ENCODE results near the gene GRID2.

Gene GRID2

DNA sequence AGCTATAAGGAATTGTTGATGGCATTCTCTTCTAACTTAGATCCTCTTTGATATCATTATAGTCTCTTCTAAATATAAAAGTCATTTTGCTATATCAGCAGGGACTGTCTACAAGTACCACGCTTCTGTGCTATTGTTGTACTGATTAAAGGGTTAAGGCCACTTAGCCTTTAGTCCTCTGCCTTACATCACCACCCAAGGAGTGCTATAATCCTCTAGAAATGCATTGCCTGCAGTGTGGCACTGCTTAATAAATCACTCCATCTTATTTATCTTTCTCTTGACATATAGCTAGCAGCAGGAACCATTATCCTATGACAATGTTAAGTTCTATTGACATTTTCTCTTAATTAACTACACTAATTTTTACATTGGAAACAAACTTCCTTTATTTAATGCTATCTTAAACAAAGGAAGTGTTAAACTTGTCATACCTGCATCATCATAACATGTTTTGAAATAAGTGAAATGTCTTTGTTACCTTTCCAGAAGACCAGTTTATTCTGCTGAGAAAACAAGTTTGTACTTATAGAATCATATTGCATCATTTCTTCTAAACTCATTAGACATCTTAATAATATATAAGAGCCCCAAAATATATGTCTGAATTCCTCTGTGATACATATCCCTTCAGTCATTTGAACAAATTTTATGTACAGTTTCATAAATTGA, 1163.9 kb downstream of the GRID2 start:
- ATAC-seq = no peak
- TF ChIP-seq OSR1 (CRISPR knock-in tag; IDR thresholded peaks at IDR 0.05) (no peak), ARNTL (CRISPR knock-in tag; IDR thresholded peaks at IDR 0.05; ENCODE audit: borderline replicate concordance, low read depth) (no peak), BACH2 (CRISPR knock-in tag; IDR thresholded peaks at IDR 0.05; ENCODE audit: borderline replicate concordance) (no peak), ZFP30 (CRISPR knock-in tag; IDR thresholded peaks at IDR 0.05) (no peak), ZC3H10 (CRISPR knock-in tag; IDR thresholded peaks at IDR 0.05) (no peak), ISL1 (CRISPR knock-in tag; IDR thresholded peaks at IDR 0.05) (no peak), SNAI2 (CRISPR knock-in tag; IDR thresholded peaks at IDR 0.05) (no peak), ZNF8 (CRISPR knock-in tag; IDR thresholded peaks at IDR 0.05) (no peak), PPARA (CRISPR knock-in tag; IDR thresholded peaks at IDR 0.05; ENCODE audit: borderline replicate concordance) (no peak), ZNF565 (CRISPR knock-in tag; conservative IDR thresholded peaks at IDR 0.05; ENCODE audit: low read depth) (no peak), TCF4 (CRISPR knock-in tag; IDR thresholded peaks at IDR 0.05; ENCODE audit: borderline replicate concordance) (no peak), CSDC2 (CRISPR knock-in tag; IDR thresholded peaks at IDR 0.05) (no peak), ESRRG (CRISPR knock-in tag; IDR thresholded peaks at IDR 0.05) (no peak), ZNF70 (CRISPR knock-in tag; IDR thresholded peaks at IDR 0.05) (no peak), RARB (CRISPR knock-in tag; IDR thresholded peaks at IDR 0.05) (no peak)
- TF ChIP-seq, protein P1, sequence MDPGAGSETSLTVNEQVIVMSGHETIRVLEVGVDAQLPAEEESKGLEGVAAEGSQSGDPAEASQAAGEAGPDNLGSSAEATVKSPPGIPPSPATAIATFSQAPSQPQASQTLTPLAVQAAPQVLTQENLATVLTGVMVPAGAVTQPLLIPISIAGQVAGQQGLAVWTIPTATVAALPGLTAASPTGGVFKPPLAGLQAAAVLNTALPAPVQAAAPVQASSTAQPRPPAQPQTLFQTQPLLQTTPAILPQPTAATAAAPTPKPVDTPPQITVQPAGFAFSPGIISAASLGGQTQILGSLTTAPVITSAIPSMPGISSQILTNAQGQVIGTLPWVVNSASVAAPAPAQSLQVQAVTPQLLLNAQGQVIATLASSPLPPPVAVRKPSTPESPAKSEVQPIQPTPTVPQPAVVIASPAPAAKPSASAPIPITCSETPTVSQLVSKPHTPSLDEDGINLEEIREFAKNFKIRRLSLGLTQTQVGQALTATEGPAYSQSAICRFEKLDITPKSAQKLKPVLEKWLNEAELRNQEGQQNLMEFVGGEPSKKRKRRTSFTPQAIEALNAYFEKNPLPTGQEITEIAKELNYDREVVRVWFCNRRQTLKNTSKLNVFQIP (CRISPR knock-in tag; IDR thresholded peaks at IDR 0.05; ENCODE audit: borderline replicate concordance, low read depth) = no peak
- TF ChIP-seq, protein P2, sequence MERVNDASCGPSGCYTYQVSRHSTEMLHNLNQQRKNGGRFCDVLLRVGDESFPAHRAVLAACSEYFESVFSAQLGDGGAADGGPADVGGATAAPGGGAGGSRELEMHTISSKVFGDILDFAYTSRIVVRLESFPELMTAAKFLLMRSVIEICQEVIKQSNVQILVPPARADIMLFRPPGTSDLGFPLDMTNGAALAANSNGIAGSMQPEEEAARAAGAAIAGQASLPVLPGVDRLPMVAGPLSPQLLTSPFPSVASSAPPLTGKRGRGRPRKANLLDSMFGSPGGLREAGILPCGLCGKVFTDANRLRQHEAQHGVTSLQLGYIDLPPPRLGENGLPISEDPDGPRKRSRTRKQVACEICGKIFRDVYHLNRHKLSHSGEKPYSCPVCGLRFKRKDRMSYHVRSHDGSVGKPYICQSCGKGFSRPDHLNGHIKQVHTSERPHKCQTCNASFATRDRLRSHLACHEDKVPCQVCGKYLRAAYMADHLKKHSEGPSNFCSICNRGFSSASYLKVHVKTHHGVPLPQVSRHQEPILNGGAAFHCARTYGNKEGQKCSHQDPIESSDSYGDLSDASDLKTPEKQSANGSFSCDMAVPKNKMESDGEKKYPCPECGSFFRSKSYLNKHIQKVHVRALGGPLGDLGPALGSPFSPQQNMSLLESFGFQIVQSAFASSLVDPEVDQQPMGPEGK (CRISPR knock-in tag; IDR thresholded peaks at IDR 0.05; ENCODE audit: borderline replicate concordance) = no peak
- TF ChIP-seq, protein P3, sequence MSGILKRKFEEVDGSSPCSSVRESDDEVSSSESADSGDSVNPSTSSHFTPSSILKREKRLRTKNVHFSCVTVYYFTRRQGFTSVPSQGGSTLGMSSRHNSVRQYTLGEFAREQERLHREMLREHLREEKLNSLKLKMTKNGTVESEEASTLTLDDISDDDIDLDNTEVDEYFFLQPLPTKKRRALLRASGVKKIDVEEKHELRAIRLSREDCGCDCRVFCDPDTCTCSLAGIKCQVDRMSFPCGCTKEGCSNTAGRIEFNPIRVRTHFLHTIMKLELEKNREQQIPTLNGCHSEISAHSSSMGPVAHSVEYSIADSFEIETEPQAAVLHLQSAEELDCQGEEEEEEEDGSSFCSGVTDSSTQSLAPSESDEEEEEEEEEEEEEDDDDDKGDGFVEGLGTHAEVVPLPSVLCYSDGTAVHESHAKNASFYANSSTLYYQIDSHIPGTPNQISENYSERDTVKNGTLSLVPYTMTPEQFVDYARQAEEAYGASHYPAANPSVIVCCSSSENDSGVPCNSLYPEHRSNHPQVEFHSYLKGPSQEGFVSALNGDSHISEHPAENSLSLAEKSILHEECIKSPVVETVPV (CRISPR knock-in tag; IDR thresholded peaks at IDR 0.05) = no peak
- TF ChIP-seq, protein P4, sequence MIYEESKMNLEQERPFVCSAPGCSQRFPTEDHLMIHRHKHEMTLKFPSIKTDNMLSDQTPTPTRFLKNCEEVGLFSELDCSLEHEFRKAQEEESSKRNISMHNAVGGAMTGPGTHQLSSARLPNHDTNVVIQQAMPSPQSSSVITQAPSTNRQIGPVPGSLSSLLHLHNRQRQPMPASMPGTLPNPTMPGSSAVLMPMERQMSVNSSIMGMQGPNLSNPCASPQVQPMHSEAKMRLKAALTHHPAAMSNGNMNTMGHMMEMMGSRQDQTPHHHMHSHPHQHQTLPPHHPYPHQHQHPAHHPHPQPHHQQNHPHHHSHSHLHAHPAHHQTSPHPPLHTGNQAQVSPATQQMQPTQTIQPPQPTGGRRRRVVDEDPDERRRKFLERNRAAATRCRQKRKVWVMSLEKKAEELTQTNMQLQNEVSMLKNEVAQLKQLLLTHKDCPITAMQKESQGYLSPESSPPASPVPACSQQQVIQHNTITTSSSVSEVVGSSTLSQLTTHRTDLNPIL (CRISPR knock-in tag; IDR thresholded peaks at IDR 0.05; ENCODE audit: low read depth) = no peak
- TF ChIP-seq, protein P5, sequence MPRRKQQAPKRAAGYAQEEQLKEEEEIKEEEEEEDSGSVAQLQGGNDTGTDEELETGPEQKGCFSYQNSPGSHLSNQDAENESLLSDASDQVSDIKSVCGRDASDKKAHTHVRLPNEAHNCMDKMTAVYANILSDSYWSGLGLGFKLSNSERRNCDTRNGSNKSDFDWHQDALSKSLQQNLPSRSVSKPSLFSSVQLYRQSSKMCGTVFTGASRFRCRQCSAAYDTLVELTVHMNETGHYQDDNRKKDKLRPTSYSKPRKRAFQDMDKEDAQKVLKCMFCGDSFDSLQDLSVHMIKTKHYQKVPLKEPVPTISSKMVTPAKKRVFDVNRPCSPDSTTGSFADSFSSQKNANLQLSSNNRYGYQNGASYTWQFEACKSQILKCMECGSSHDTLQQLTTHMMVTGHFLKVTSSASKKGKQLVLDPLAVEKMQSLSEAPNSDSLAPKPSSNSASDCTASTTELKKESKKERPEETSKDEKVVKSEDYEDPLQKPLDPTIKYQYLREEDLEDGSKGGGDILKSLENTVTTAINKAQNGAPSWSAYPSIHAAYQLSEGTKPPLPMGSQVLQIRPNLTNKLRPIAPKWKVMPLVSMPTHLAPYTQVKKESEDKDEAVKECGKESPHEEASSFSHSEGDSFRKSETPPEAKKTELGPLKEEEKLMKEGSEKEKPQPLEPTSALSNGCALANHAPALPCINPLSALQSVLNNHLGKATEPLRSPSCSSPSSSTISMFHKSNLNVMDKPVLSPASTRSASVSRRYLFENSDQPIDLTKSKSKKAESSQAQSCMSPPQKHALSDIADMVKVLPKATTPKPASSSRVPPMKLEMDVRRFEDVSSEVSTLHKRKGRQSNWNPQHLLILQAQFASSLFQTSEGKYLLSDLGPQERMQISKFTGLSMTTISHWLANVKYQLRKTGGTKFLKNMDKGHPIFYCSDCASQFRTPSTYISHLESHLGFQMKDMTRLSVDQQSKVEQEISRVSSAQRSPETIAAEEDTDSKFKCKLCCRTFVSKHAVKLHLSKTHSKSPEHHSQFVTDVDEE (CRISPR knock-in tag; IDR thresholded peaks at IDR 0.05) = no peak

DNA sequence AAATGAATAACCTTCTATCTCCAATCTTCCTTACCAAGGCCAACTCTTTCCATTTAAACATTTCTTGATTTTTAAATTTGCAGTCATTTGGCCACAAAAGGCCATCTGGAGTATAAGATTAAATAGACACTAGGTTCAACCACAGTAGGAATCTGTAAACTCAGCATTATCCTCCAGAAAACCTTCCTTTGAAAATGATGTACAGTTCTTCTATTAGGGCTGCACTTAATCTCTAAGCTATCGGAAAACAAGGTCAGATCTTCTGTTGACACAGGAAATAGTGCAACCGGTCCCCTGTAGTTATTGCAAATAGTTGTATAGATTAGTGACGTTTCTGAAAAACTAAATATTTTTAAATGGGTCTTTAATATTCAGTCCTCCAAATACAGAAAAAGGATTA, 1165.8 kb downstream of the GRID2 start:
- ATAC-seq = no peak
- TF ChIP-seq, protein P2 (CRISPR knock-in tag; IDR thresholded peaks at IDR 0.05; ENCODE audit: borderline replicate concordance) = no peak
- TF ChIP-seq ZNF70 (CRISPR knock-in tag; IDR thresholded peaks at IDR 0.05) (no peak), GLIS3 (CRISPR knock-in tag; IDR thresholded peaks at IDR 0.05) (no peak), TCF4 (CRISPR knock-in tag; IDR thresholded peaks at IDR 0.05; ENCODE audit: borderline replicate concordance) (no peak), PPARA (CRISPR knock-in tag; IDR thresholded peaks at IDR 0.05; ENCODE audit: borderline replicate concordance) (no peak), ISL1 (CRISPR knock-in tag; IDR thresholded peaks at IDR 0.05) (no peak), RARB (CRISPR knock-in tag; IDR thresholded peaks at IDR 0.05) (no peak)
- TF ChIP-seq, protein P5 (CRISPR knock-in tag; IDR thresholded peaks at IDR 0.05) = no peak
- TF ChIP-seq, protein P4 (CRISPR knock-in tag; IDR thresholded peaks at IDR 0.05; ENCODE audit: low read depth) = no peak
- TF ChIP-seq, protein P1 (CRISPR knock-in tag; IDR thresholded peaks at IDR 0.05; ENCODE audit: borderline replicate concordance, low read depth) = no peak

Measured in SK-N-SH treated with all-trans-retinoic acid at 6 μM for 48 hours (cell line).